ENCODE results near the gene ANKRD45.
"Not testable (repeated sequence)": the region's sequence is repeated elsewhere in the genome, so short reads cannot be mapped to it uniquely, and the experiment has no call there.

ANKRD45 gene

GRCh38 chr1:173669491-173669941 is at the start of gene ANKRD45:
TSS of gene ANKRD45 (minus strand) at chr1:173669851. CDS start at chr1:173659418, 10,433 bp downstream.
- DNase-seq (ENCODE audit: low spot score in 2 of 2) (no peak), ATAC-seq (ENCODE audit: low read depth) (no peak)
- H3K9me3 Mint-ChIP-seq = no peaks in the 10 kb centered on the region
- no peaks in the 10 kb centered on the region for H3K4me1 Mint-ChIP-seq
- H3K36me3 Mint-ChIP-seq = no peaks in the 10 kb centered on the region
- peak within 1 kb of the TSS; percentile 12 for H3K4me3 Mint-ChIP-seq
- H3K27ac Mint-ChIP-seq = no peak within 1 kb of the TSS
- peaks cover 15% of the 10 kb centered on the region for H3K27me3 Mint-ChIP-seq

GRCh38 chr1:173717238-173717637 is 47.6 kb upstream of the ANKRD45 start:
- Mint-ChIP-seq H3K9me3 (no peaks in the 10 kb centered on the region), H3K36me3 (peaks cover 10% of the 10 kb centered on the region), H3K27me3 (no peaks in the 10 kb centered on the region), H3K4me1 (peaks cover 21% of the 10 kb centered on the region), H3K4me3 (peak overlapping the region; percentile 7), H3K27ac (peak overlapping the region; percentile 21)
- DNase-seq (ENCODE audit: low spot score in 2 of 2) = no peak
- ATAC-seq (ENCODE audit: low read depth) = no peak

GRCh38 chr1:173715538-173715844 is 45.8 kb upstream of the ANKRD45 start:
- Mint-ChIP-seq H3K27ac (peak overlapping the region; percentile 91), H3K27me3 (peaks cover 5% of the 10 kb centered on the region)
- DNase-seq (ENCODE audit: low spot score in 2 of 2) = no peak

GRCh38 chr1:173714759-173715537 is 45.3 kb upstream of the ANKRD45 start, which contains the start of gene KLHL20:
TSS of gene KLHL20 (plus strand) at chr1:173714981. CDS start at chr1:173716044, 1,063 bp downstream.
- ATAC-seq (ENCODE audit: low read depth) (peak; percentile 92), DNase-seq (ENCODE audit: low spot score in 2 of 2) (peak; percentile 82)
- Mint-ChIP-seq H3K9me3 (no peaks in the 10 kb centered on the region), H3K27ac (peak within 1 kb of the TSS; percentile 91), H3K27me3 (peaks cover 7% of the 10 kb centered on the region), H3K4me3 (peak within 1 kb of the TSS; percentile 95), H3K4me1 (peaks cover 11% of the 10 kb centered on the region), H3K36me3 (peaks cover 3% of the 10 kb centered on the region)

More at GRCh38 chr1:173715538-173715844, 45.8 kb upstream of the ANKRD45 start:
- Mint-ChIP-seq H3K9me3 (no peaks in the 10 kb centered on the region), H3K4me3 (peak overlapping the region; percentile 95), H3K36me3 (peaks cover 7% of the 10 kb centered on the region), H3K4me1 (peaks cover 16% of the 10 kb centered on the region)
- no peak for ATAC-seq (ENCODE audit: low read depth)

GRCh38 chr1:173714441-173714758 is 44.7 kb upstream of the ANKRD45 start:
- H3K27me3 Mint-ChIP-seq = peaks cover 7% of the 10 kb centered on the region
- DNase-seq (ENCODE audit: low spot score in 2 of 2) (peak in 1 of 2 donors; percentile 0), ATAC-seq (ENCODE audit: low read depth) (no peak)
- H3K27ac Mint-ChIP-seq = peak overlapping the region; percentile 91
- peak overlapping the region; percentile 95 for H3K4me3 Mint-ChIP-seq
- no peaks in the 10 kb centered on the region for H3K9me3 Mint-ChIP-seq
- peaks cover 11% of the 10 kb centered on the region for H3K4me1 Mint-ChIP-seq
- peaks cover 3% of the 10 kb centered on the region for H3K36me3 Mint-ChIP-seq

- H3K36me3 Mint-ChIP-seq = no peaks in the 10 kb centered on the region
- H3K9me3 Mint-ChIP-seq = no peaks in the 10 kb centered on the region
- no peak overlapping the region for H3K27ac Mint-ChIP-seq
- DNase-seq (ENCODE audit: low spot score in 2 of 2) = no peak
- H3K4me1 Mint-ChIP-seq = no peaks in the 10 kb centered on the region
- H3K4me3 Mint-ChIP-seq = no peak overlapping the region
- H3K27me3 Mint-ChIP-seq = peaks cover 13% of the 10 kb centered on the region
- no peak for ATAC-seq (ENCODE audit: low read depth)
Observed at GRCh38 chr1:173708787-173709186, 39.1 kb upstream of the ANKRD45 start.

- Mint-ChIP-seq H3K27ac (no peak overlapping the region), H3K4me1 (no peaks in the 10 kb centered on the region), H3K27me3 (peaks cover 8% of the 10 kb centered on the region), H3K4me3 (no peak overlapping the region), H3K36me3 (no peaks in the 10 kb centered on the region), H3K9me3 (peaks cover 4% of the 10 kb centered on the region)
- DNase-seq (ENCODE audit: low spot score in 2 of 2) = no peak
- no peak for ATAC-seq (ENCODE audit: low read depth)
Observed at GRCh38 chr1:173705117-173705516, 35.5 kb upstream of the ANKRD45 start.

GRCh38 chr1:173702736-173703135 is 33.1 kb upstream of the ANKRD45 start:
- Mint-ChIP-seq H3K9me3 (peaks cover 4% of the 10 kb centered on the region), H3K4me3 (no peak overlapping the region), H3K27me3 (peaks cover 3% of the 10 kb centered on the region), H3K36me3 (peaks cover under 1% of the 10 kb centered on the region), H3K4me1 (no peaks in the 10 kb centered on the region), H3K27ac (no peak overlapping the region)
- DNase-seq (ENCODE audit: low spot score in 2 of 2) (no peak), ATAC-seq (ENCODE audit: low read depth) (no peak)

GRCh38 chr1:173701299-173701698 is 31.6 kb upstream of the ANKRD45 start:
- H3K9me3 Mint-ChIP-seq; ATAC-seq (ENCODE audit: low read depth): not testable (repeated sequence)

GRCh38 chr1:173693238-173693637 is 23.6 kb upstream of the ANKRD45 start:
- Mint-ChIP-seq H3K27ac (no peak overlapping the region), H3K4me3 (no peak overlapping the region), H3K9me3 (peaks cover 7% of the 10 kb centered on the region), H3K36me3 (peaks cover 8% of the 10 kb centered on the region), H3K27me3 (peaks cover 27% of the 10 kb centered on the region), H3K4me1 (peaks cover 4% of the 10 kb centered on the region)
- no peak for DNase-seq (ENCODE audit: low spot score in 2 of 2)
- no peak for ATAC-seq (ENCODE audit: low read depth)

More at GRCh38 chr1:173701299-173701698, 31.6 kb upstream of the ANKRD45 start:
- not testable (repeated sequence) for H3K27me3 Mint-ChIP-seq; H3K4me1 Mint-ChIP-seq; H3K36me3 Mint-ChIP-seq; H3K27ac Mint-ChIP-seq; DNase-seq (ENCODE audit: low spot score in 2 of 2); H3K4me3 Mint-ChIP-seq

- DNase-seq (ENCODE audit: low spot score in 2 of 2) = no peak
- Mint-ChIP-seq H3K4me3 (no peak overlapping the region), H3K9me3 (peaks cover 4% of the 10 kb centered on the region), H3K4me1 (peaks cover 5% of the 10 kb centered on the region), H3K36me3 (peaks cover 3% of the 10 kb centered on the region), H3K27ac (peak overlapping the region; percentile 68), H3K27me3 (peaks cover 12% of the 10 kb centered on the region)
- ATAC-seq (ENCODE audit: low read depth) = no peak
Observed at GRCh38 chr1:173688300-173688699, 18.6 kb upstream of the ANKRD45 start.

- DNase-seq (ENCODE audit: low spot score in 2 of 2); H3K4me3 Mint-ChIP-seq; H3K27me3 Mint-ChIP-seq; H3K36me3 Mint-ChIP-seq; ATAC-seq (ENCODE audit: low read depth); H3K9me3 Mint-ChIP-seq; H3K4me1 Mint-ChIP-seq; H3K27ac Mint-ChIP-seq: not testable (repeated sequence)
Observed at GRCh38 chr1:173685121-173685520, 15.5 kb upstream of the ANKRD45 start.

- not testable (repeated sequence) for H3K4me3 Mint-ChIP-seq; H3K9me3 Mint-ChIP-seq; H3K36me3 Mint-ChIP-seq; H3K27me3 Mint-ChIP-seq; H3K4me1 Mint-ChIP-seq; DNase-seq (ENCODE audit: low spot score in 2 of 2); ATAC-seq (ENCODE audit: low read depth); H3K27ac Mint-ChIP-seq
Observed at GRCh38 chr1:173683838-173684237, 14.2 kb upstream of the ANKRD45 start.

GRCh38 chr1:173682184-173682583 is 12.5 kb upstream of the ANKRD45 start:
- Mint-ChIP-seq H3K4me3 (no peak overlapping the region), H3K27me3 (peaks cover 2% of the 10 kb centered on the region), H3K27ac (no peak overlapping the region), H3K4me1 (no peaks in the 10 kb centered on the region), H3K36me3 (peaks cover 2% of the 10 kb centered on the region), H3K9me3 (no peaks in the 10 kb centered on the region)
- ATAC-seq (ENCODE audit: low read depth) (no peak), DNase-seq (ENCODE audit: low spot score in 2 of 2) (no peak)

- not testable (repeated sequence) for H3K36me3 Mint-ChIP-seq; H3K27me3 Mint-ChIP-seq; H3K9me3 Mint-ChIP-seq; DNase-seq (ENCODE audit: low spot score in 2 of 2); H3K4me1 Mint-ChIP-seq; ATAC-seq (ENCODE audit: low read depth); H3K27ac Mint-ChIP-seq; H3K4me3 Mint-ChIP-seq
Observed at GRCh38 chr1:173680152-173680551, 10.5 kb upstream of the ANKRD45 start.

All from memory B cell (primary cell).